Measurements from ENCODE around the gene TBC1D1.
"Not testable (repeated sequence)": the region's sequence is repeated elsewhere in the genome, so short reads cannot be mapped to it uniquely, and the experiment has no call there.

DNA sequence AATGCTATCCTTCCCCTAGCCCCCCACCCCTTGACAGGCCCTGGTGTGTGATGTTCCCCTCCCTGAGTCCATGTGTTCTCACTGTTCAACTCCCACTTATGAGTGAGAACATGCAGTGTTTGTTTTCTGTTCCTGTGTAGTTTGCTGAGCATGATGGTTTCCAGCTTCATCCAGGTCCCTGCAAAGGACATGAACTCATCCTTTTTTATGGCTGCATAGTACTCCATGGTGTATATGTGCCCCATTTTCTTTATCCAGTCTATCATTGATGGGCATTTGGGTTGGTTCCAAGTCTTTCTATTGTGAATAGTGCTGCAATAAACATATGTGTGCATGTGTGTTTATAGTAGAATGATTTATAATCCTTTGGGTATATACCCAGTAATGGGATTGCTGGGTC lies 32.2 kb downstream of the TBC1D1 start:
- TF ChIP-seq, protein P1, sequence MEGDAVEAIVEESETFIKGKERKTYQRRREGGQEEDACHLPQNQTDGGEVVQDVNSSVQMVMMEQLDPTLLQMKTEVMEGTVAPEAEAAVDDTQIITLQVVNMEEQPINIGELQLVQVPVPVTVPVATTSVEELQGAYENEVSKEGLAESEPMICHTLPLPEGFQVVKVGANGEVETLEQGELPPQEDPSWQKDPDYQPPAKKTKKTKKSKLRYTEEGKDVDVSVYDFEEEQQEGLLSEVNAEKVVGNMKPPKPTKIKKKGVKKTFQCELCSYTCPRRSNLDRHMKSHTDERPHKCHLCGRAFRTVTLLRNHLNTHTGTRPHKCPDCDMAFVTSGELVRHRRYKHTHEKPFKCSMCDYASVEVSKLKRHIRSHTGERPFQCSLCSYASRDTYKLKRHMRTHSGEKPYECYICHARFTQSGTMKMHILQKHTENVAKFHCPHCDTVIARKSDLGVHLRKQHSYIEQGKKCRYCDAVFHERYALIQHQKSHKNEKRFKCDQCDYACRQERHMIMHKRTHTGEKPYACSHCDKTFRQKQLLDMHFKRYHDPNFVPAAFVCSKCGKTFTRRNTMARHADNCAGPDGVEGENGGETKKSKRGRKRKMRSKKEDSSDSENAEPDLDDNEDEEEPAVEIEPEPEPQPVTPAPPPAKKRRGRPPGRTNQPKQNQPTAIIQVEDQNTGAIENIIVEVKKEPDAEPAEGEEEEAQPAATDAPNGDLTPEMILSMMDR (conservative IDR thresholded peaks at IDR 0.05; ENCODE audit: low read depth, low read length) = not testable (repeated sequence)
- not testable (repeated sequence) for TF ChIP-seq EZH2 (IDR thresholded peaks at IDR 0.05; ENCODE audit: borderline replicate concordance, low read depth, low read length, poor library complexity, severe bottlenecking)
